ENCODE data around the gene ATRNL1.

GRCh38 chr10:115043719-115044118 lies 49.4 kb upstream of the ATRNL1 start:
- TF ChIP-seq CTCF (conservative IDR thresholded peaks at IDR 0.05; ENCODE audit: low read length) (no peak), EZH2phosphoT487 (IDR thresholded peaks at IDR 0.05; ENCODE audit: borderline replicate concordance, low read depth, low read length) (no peak)
